HepG2 (cell line): Measurements from ENCODE around the gene RCC2. TPM values are rescaled to one million over a fixed set of nuclear protein-coding genes. Genes with fewer than 3 reads are reported as not detected.

Experiments used
- ATAC-seq: fragments of 200-7000 bp; cut with Tn5 transposase; 3 replicates; pipeline ENCODE4 v1.9.1; 2020; ENCODE audit warnings: mild to moderate bottlenecking, moderate library complexity
- BruUV-seq: library from RNA; stranded (reverse); fragments of 400-500 nt; replicated peaks from 2 replicates; lab custom pipeline; 2021; lab: Mats Ljungman, UMichigan
- CTCF ChIA-PET: fragments of 300-600 bp; formaldehyde crosslinking; extraction: SDS; loops from one replicate; lab custom pipeline; 2021; ENCODE audit warnings: low total read pairs, inconsistent platforms, low intra/inter-chr PET ratio; lab: Yijun Ruan, JAX
- POLR2A ChIA-PET: fragments of 350-600 bp; sonication (Branson Sonifier 250); formaldehyde crosslinking; loops from one replicate; lab custom pipeline; 2020; ENCODE audit warnings: antibody characterized with exemption, inconsistent platforms; lab: Yijun Ruan, JAX
- DNase-seq: peaks from one replicate; pipeline ENCODE4 v3.0.0-alpha.2; 2015; ENCODE audit warnings: low spot score
- FAIRE-seq: peaks from 3 replicates; lab custom pipeline; 2011; peaks lifted over from hg19 to GRCh38; lab: Jason Lieb, UNC
- H2AFZ ChIP-seq: one replicate; pipeline ENCODE4 v1.6.1; 2011; ENCODE audit warnings: low read length, inconsistent platforms
- H3K27ac ChIP-seq: fragments of 300-600 bp; 3 replicates; pipeline ENCODE4 v1.8.0; 2011; ENCODE audit warnings: mixed run types, mild to moderate bottlenecking, mixed read lengths, low read length, inconsistent platforms; ENCODE audit not compliant: insufficient read depth; ENCODE audit errors: extremely low read length
- H3K27me3 ChIP-seq, 2 experiments: fragments of 200-600 bp in 1 of 2; 2 replicates in 1 of 2; 3 replicates in 1 of 2; pipeline versions ENCODE4 v1.6.0 to v1.8.0; 2011; ENCODE audit warnings: low read length in 2 of 2, mild to moderate bottlenecking in 2 of 2, moderate library complexity in 2 of 2, inconsistent platforms in 1 of 2; ENCODE audit not compliant: insufficient read depth in 2 of 2, control insufficient read depth in 1 of 2
- H3K36me3 ChIP-seq, 2 experiments: fragments of 200-600 bp in 1 of 2; replicated peaks in 1 of 2; 2 replicates in 1 of 2; 3 replicates in 1 of 2; pipeline versions ENCODE4 v1.5.1 to v1.8.0; 2011; ENCODE audit warnings: low read length in 2 of 2, inconsistent platforms in 1 of 2; ENCODE audit not compliant: insufficient read depth in 2 of 2, control insufficient read depth in 1 of 2
- H3K4me1 ChIP-seq: 2 replicates; pipeline ENCODE4 v1.5.1; 2012; ENCODE audit warnings: low read length, inconsistent platforms; ENCODE audit not compliant: insufficient read depth
- H3K4me2 ChIP-seq: 2 replicates; pipeline ENCODE4 v1.6.0; 2011; ENCODE audit warnings: low read depth, low read length, inconsistent platforms
- H3K4me3 ChIP-seq, 3 experiments: fragments of 200-600 bp in 1 of 3; sonication (generic), shearing (Covaris generic) in 1 of 3; replicated peaks in 1 of 3; 2 replicates each; pipeline ENCODE4 v1.5.1; 2011 to 2016; ENCODE audit warnings: low read length in 3 of 3, inconsistent platforms in 2 of 3, low read depth in 2 of 3, mild to moderate bottlenecking in 2 of 3, control low read depth in 1 of 3, mixed read lengths in 1 of 3; ENCODE audit not compliant: insufficient read depth in 1 of 3
- H3K79me2 ChIP-seq: one replicate; pipeline ENCODE4 v1.6.1; 2011; ENCODE audit warnings: low read length, inconsistent platforms; ENCODE audit not compliant: insufficient read depth
- H3K9ac ChIP-seq: 2 replicates; pipeline ENCODE4 v1.6.0; 2011; ENCODE audit warnings: mild to moderate bottlenecking, low read depth, low read length, inconsistent platforms; ENCODE audit not compliant: insufficient read depth
- H3K9me3 ChIP-seq: 2 replicates; pipeline ENCODE4 v1.5.1; 2012; ENCODE audit warnings: mild to moderate bottlenecking, low read length
- H4K20me1 ChIP-seq: 2 replicates; pipeline ENCODE4 v1.6.0; 2011; ENCODE audit warnings: inconsistent platforms, mild to moderate bottlenecking, low read length, moderate library complexity; ENCODE audit not compliant: insufficient read depth
- CCAR2 ChIP-seq: fragments of 200-400 bp; formaldehyde crosslinking; optimal IDR thresholded peaks from 2 replicates; pipeline ENCODE3; 2018; ENCODE audit warnings: low read depth, mild to moderate bottlenecking, low read length, moderate library complexity
- HDAC1 ChIP-seq: sonication (generic); formaldehyde crosslinking; IDR thresholded peaks from 2 replicates; pipeline ENCODE4 v1.5.1; 2020; ENCODE audit warnings: mild to moderate bottlenecking, missing genetic modification reagents
- KLF11 ChIP-seq: IDR thresholded peaks from 2 replicates; pipeline ENCODE4 v1.6.1; 2016; ENCODE audit warnings: missing compliant biosample characterization
- POLR2A ChIP-seq, 2 experiments: IDR thresholded peaks; 2 replicates each; pipeline ENCODE4 v1.6.1; 2011; ENCODE audit warnings: low read depth in 2 of 2, low read length in 2 of 2, mild to moderate bottlenecking in 1 of 2, moderate library complexity in 1 of 2; ENCODE audit not compliant: insufficient read depth in 1 of 2
- SPEN ChIP-seq: sonication (generic); formaldehyde crosslinking; IDR thresholded peaks from 2 replicates; pipeline ENCODE4 v1.5.1; 2020; ENCODE audit warnings: low read depth, mild to moderate bottlenecking, missing genetic modification reagents
- ZBTB8A ChIP-seq: sonication (generic); formaldehyde crosslinking; IDR thresholded peaks from 2 replicates; pipeline ENCODE4 v1.4.0; 2020; ENCODE audit warnings: mild to moderate bottlenecking, low read depth, missing genetic modification reagents, borderline replicate concordance
- ZFY ChIP-seq: sonication (generic); formaldehyde crosslinking; IDR thresholded peaks from 2 replicates; pipeline ENCODE4 v1.4.0; 2020; ENCODE audit warnings: missing genetic modification reagents
- ZKSCAN5 ChIP-seq: sonication (generic); formaldehyde crosslinking; IDR thresholded peaks from 2 replicates; pipeline ENCODE4 v1.5.1; 2020; ENCODE audit warnings: mild to moderate bottlenecking, missing genetic modification reagents
- ZNF20 ChIP-seq: sonication (generic); formaldehyde crosslinking; IDR thresholded peaks from 2 replicates; pipeline ENCODE4 v1.4.0; 2020; ENCODE audit warnings: mild to moderate bottlenecking, moderate library complexity, missing genetic modification reagents
- ZNF614 ChIP-seq: IDR thresholded peaks from 2 replicates; pipeline ENCODE4 v1.6.1; 2018; ENCODE audit warnings: missing biosample characterization, missing genetic modification reagents, inconsistent platforms, borderline replicate concordance
- WGBS: methylation state at CpG from one replicate; pipeline ENCODE4 v1.1.6; 2017; ENCODE audit warnings: low lambda C conversion rate; 5-methylcytosine and 5-hydroxymethylcytosine counted together
- in situ Hi-C: cut with HindIII; loops from 2 replicates; pipeline ENCODE4 v1.10.0; 2017; ENCODE audit warnings: low pct_unique_long_range_greater_than_20kb; ENCODE audit not compliant: extremely low pct_ligation_motif_present
- intact Hi-C: fragments of 100-400 bp; cut with micrococcal nuclease; formaldehyde crosslinking; loops from one replicate; pipeline ENCODE4 v1.10.0; 2022; ENCODE audit not compliant: unreplicated experiment
- polyA plus RNA-seq, 8 experiments: library from polyadenylated mRNA; depleted of rRNA in 3 of 8; stranded (reverse) in 7 of 8; unstranded in 1 of 8; fragments of >200 nt; fragmentation: Illumina TruSeq in 4 of 8; extraction: Trizol in 4 of 8; gene quantifications; 2 replicates each; pipeline versions ENCODE4 v1.2.1 to v1.2.3, GENCODE V29; 2011 to 2016; ENCODE audit warnings: low read depth in 4 of 8, missing spikeins in 1 of 8, mixed read lengths in 1 of 8; ENCODE audit not compliant: insufficient read depth in 1 of 8
- total RNA-seq, 5 experiments: library from RNA; depleted of rRNA; stranded (reverse); fragments of >200 nt; fragmentation: Illumina TruSeq; extraction: Trizol; gene quantifications; 2 replicates each; pipeline ENCODE4 v1.2.3, GENCODE V29; 2016; ENCODE audit warnings: low read depth in 1 of 5
- TF ChIP-seq, protein P1 (sequence below): sonication (generic); formaldehyde crosslinking; IDR thresholded peaks from 2 replicates; pipeline ENCODE4 v1.8.0; 2022; ENCODE audit warnings: mild to moderate bottlenecking, missing genetic modification reagents, moderate library complexity
- TF ChIP-seq, protein P2 (sequence below): sonication (generic); formaldehyde crosslinking; IDR thresholded peaks from 2 replicates; pipeline ENCODE4 v1.4.0; 2020; ENCODE audit warnings: missing genetic modification reagents

Gene RCC2
- total and polyA plus RNA-seq, 2 of the 13 experiments (the other 11 are each of a cell fraction or from before 2014, with no cell fraction given): 20.5 to 55.8 TPM

DNA sequence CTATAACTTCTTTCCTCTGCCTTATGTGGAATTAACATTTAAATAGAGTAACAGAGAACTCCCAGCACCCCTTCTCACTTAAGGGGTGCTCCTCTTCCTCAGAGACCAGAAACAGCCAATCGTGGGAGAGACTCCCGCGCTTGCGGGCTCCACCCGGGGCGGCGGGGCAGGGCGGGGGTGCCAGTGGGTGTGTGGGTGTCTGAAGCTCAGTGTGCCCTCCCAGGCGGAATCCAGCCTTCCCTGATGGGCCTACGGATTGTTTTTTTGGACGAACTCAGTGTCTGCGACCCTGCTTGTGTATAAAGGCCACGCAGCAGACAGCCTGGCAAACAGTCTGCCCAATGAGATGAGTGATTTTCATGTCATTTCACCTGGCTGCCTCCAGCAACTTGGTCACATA, 6.2 kb downstream of the RCC2 start:
- Histone ChIP-seq H3K9ac (no peak overlapping the region), H3K36me3 (peaks cover 13 to 58% of the 10 kb centered on the region in 2 experiments), H2AFZ (no peak overlapping the region), H3K79me2 (peaks cover 38% of the 10 kb centered on the region), H3K9me3 (no peaks in the 10 kb centered on the region), H4K20me1 (peaks cover 42% of the 10 kb centered on the region), H3K27ac (no peak overlapping the region), H3K4me2 (no peak overlapping the region), H3K27me3 (no peaks in the 10 kb centered on the region), H3K4me3 (no peak overlapping the region), H3K4me1 (peaks cover 33% of the 10 kb centered on the region)
- CTCF ChIA-PET: no interaction called here
- DNase-seq: no peak
- intact Hi-C loops (no loop called here), in situ Hi-C loops (no loop called here)
- 98% methylated on average over 12 of the region's 13 CpGs for WGBS
- no peak for TF ChIP-seq KLF11 (CRISPR knock-in tag)
- TF ChIP-seq ZFY (CRISPR knock-in tag): no peak
- TF ChIP-seq ZBTB8A (CRISPR knock-in tag): no peak
- TF ChIP-seq ZKSCAN5 (CRISPR knock-in tag): no peak
- TF ChIP-seq ZNF20: no peak
- TF ChIP-seq, protein P1, sequence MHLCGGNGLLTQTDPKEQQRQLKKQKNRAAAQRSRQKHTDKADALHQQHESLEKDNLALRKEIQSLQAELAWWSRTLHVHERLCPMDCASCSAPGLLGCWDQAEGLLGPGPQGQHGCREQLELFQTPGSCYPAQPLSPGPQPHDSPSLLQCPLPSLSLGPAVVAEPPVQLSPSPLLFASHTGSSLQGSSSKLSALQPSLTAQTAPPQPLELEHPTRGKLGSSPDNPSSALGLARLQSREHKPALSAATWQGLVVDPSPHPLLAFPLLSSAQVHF (CRISPR knock-in tag): no peak
- TF ChIP-seq POLR2A (IDR thresholded peaks at IDR 0.05; ENCODE audit: insufficient read depth in 1 of 2, low read depth in 2 of 2, low read length in 2 of 2): no peak
- TF ChIP-seq ZNF614 (CRISPR knock-in tag): no peak
- TF ChIP-seq CCAR2: no peak
- TF ChIP-seq, protein P2, sequence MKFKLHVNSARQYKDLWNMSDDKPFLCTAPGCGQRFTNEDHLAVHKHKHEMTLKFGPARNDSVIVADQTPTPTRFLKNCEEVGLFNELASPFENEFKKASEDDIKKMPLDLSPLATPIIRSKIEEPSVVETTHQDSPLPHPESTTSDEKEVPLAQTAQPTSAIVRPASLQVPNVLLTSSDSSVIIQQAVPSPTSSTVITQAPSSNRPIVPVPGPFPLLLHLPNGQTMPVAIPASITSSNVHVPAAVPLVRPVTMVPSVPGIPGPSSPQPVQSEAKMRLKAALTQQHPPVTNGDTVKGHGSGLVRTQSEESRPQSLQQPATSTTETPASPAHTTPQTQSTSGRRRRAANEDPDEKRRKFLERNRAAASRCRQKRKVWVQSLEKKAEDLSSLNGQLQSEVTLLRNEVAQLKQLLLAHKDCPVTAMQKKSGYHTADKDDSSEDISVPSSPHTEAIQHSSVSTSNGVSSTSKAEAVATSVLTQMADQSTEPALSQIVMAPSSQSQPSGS (CRISPR knock-in tag): no peak
- no peak for TF ChIP-seq HDAC1 (CRISPR knock-in tag)
- TF ChIP-seq SPEN (CRISPR knock-in tag): no peak
- no peak for ATAC-seq
- POLR2A ChIA-PET: no interaction called here
- FAIRE-seq: no peak
- no TSS peak for BruUV-seq
